ENCODE measurements around the gene PAWR. TPM values are rescaled to one million over a fixed set of nuclear protein-coding genes. Genes with fewer than 3 reads are reported as not detected.
A peak's percentile ranks its signal among the peaks of the same experiment; 100 is the strongest.

Gene PAWR
- total and polyA plus RNA-seq, 2 of the 13 experiments (the other 11 are each of a cell fraction or from before 2014, with no cell fraction given), result 29.1 to 36.1 TPM

- TF ChIP-seq DMTF1 (CRISPR knock-in tag; IDR thresholded peaks at IDR 0.05) (no peak), LCORL (IDR thresholded peaks at IDR 0.05) (0 out of 2 replicates have a peak, but pooled peaks have one; percentile 56), LCORL (CRISPR knock-in tag; IDR thresholded peaks at IDR 0.05) (peak; percentile 34; the same call in 1 of the 2 replicates), CAMTA2 (CRISPR knock-in tag; IDR thresholded peaks at IDR 0.05; ENCODE audit: borderline replicate concordance) (no peak), ARID2 (CRISPR knock-in tag; IDR thresholded peaks at IDR 0.05; ENCODE audit: borderline replicate concordance) (no peak), MYC (CRISPR knock-in tag; IDR thresholded peaks at IDR 0.05; ENCODE audit: borderline replicate concordance) (no peak), ZFX (CRISPR knock-in tag; IDR thresholded peaks at IDR 0.05; ENCODE audit: low read depth) (no peak), ATF7 (IDR thresholded peaks at IDR 0.05) (no peak), ATF7 (CRISPR knock-in tag; IDR thresholded peaks at IDR 0.05) (no peak; the same call in 1 of the 2 replicates), NPAS2 (CRISPR knock-in tag; IDR thresholded peaks at IDR 0.05; ENCODE audit: borderline replicate concordance) (no peak), SMAD1 (CRISPR knock-in tag; IDR thresholded peaks at IDR 0.05; ENCODE audit: borderline replicate concordance, low read depth) (no peak), ZNF562 (CRISPR knock-in tag; IDR thresholded peaks at IDR 0.05; ENCODE audit: borderline replicate concordance) (no peak), ATM (IDR thresholded peaks at IDR 0.05; ENCODE audit: borderline replicate concordance) (peak; percentile 97), ZNF891 (CRISPR knock-in tag; IDR thresholded peaks at IDR 0.05) (no peak), MEF2D (CRISPR knock-in tag; IDR thresholded peaks at IDR 0.05) (0 out of 2 replicates have a peak, but pooled peaks have one; percentile 12), FOSL2 (CRISPR knock-in tag; IDR thresholded peaks at IDR 0.05) (no peak), RCOR2 (CRISPR knock-in tag; IDR thresholded peaks at IDR 0.05) (peak; percentile 56), PRDM15 (CRISPR knock-in tag; IDR thresholded peaks at IDR 0.05) (no peak), CEBPZ (IDR thresholded peaks at IDR 0.05; ENCODE audit: low read length) (no peak), JDP2 (CRISPR knock-in tag; IDR thresholded peaks at IDR 0.05; ENCODE audit: borderline replicate concordance) (no peak), ZNF350 (CRISPR knock-in tag; IDR thresholded peaks at IDR 0.05; ENCODE audit: borderline replicate concordance, low read depth) (no peak), REXO4 (CRISPR knock-in tag; IDR thresholded peaks at IDR 0.05; ENCODE audit: borderline replicate concordance) (no peak)
Observed at GRCh38 chr12:79560225-79560889, 130.4 kb downstream of the PAWR start (continued).
